SK-N-MC (cell line): ENCODE data around the gene NISCH.

ENCODE experiments used
- FOXP2 ChIP-seq: optimal IDR thresholded peaks from 2 replicates; pipeline ENCODE3; 2011; ENCODE audit warnings: mild to moderate bottlenecking, moderate library complexity; ENCODE audit not compliant: insufficient read depth; ENCODE audit errors: extremely low read length, control extremely low read depth
- POLR2AphosphoS5 ChIP-seq: IDR thresholded peaks from 2 replicates; pipeline ENCODE4 v1.6.1; 2012; ENCODE audit warnings: mild to moderate bottlenecking, low read depth, low read length, borderline replicate concordance

DNA sequence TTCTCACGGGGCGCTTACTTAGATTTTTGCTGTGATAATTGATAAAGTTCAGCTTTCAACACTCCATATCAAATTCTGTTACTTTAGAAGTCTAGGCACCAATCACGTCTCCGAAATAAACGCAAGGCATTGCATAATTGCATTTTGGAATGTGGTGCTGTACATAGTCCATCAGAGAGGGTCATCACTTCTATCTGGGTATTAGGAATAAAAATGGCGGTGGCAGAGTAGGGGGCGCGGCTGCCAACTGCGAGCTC lies 80.6 kb downstream of the NISCH start:
- no peak for TF ChIP-seq POLR2AphosphoS5
- TF ChIP-seq FOXP2: no peak
